ENCODE measurements around the gene P2RY11.

GRCh38 chr19:10085641-10086590, 25.6 kb upstream of the P2RY11 start, which contains the start of gene SHFL:
- TF ChIP-seq EZH2 (IDR thresholded peaks at IDR 0.05; ENCODE audit: borderline replicate concordance) (no peak), CTCF (IDR thresholded peaks at IDR 0.05; ENCODE audit: poor library complexity) (no peak)
